Sigmoid colon (tissue), 7 donors: Measurements from ENCODE around the gene RPLP1. TPM values are rescaled to one million over a fixed set of nuclear protein-coding genes. Genes with fewer than 3 reads are reported as not detected.

ENCODE experiments used
- DNase-seq: peaks from one replicate; pipeline ENCODE4 v3.0.0-alpha.2; 2019
- H3K27ac ChIP-seq, 4 donors: fragments of 200-600 bp; sonication (generic); one replicate each; pipeline ENCODE4 v1.5.1; 2016 to 2019; ENCODE audit warnings: mild to moderate bottlenecking in 1 of 4
- H3K27me3 ChIP-seq, 3 donors: fragments of 200-600 bp; sonication (generic); one replicate each; pipeline ENCODE4 v1.5.1; 2019; ENCODE audit warnings: mild to moderate bottlenecking in 1 of 3
- H3K36me3 ChIP-seq, 4 donors: fragments of 200-600 bp; sonication (generic); one replicate each; pipeline ENCODE4 v1.5.1; 2016 to 2019
- H3K4me1 ChIP-seq, 4 donors: fragments of 200-600 bp; sonication (generic); one replicate each; pipeline ENCODE4 v1.5.1; 2017 to 2019
- H3K4me3 ChIP-seq, 4 donors: fragments of 200-600 bp; sonication (generic); one replicate each; pipeline ENCODE4 v1.5.1; 2017 to 2019; ENCODE audit warnings: mild to moderate bottlenecking in 2 of 4, moderate library complexity in 1 of 4
- H3K9me3 ChIP-seq, 4 donors: fragments of 200-600 bp in 3 of 4; sonication (generic) in 3 of 4; one replicate each; pipeline versions ENCODE4 v1.5.1 to v1.6.1; 2013 to 2019
- EP300 ChIP-seq, 4 donors: sonication (generic); formaldehyde crosslinking; IDR thresholded peaks; one replicate each; pipeline ENCODE4 v1.6.1; 2017; ENCODE audit warnings: antibody characterized with exemption in 4 of 4
- POLR2A ChIP-seq, 2 donors: fragments of 450-650 bp; IDR thresholded peaks; one replicate each; pipeline ENCODE4 v1.6.1; 2016; ENCODE audit warnings: antibody characterized with exemption in 2 of 2, mild to moderate bottlenecking in 2 of 2, moderate library complexity in 2 of 2
- POLR2AphosphoS5 ChIP-seq, 4 donors: sonication (generic); formaldehyde crosslinking; IDR thresholded peaks; one replicate each; pipeline ENCODE4 v1.6.1; 2017; ENCODE audit warnings: antibody characterized with exemption in 4 of 4
- WGBS, 2 donors: extraction: QIAGEN DNeasy Blood & Tissue Kit; methylation state at CpG; one replicate each; pipeline ENCODE4 v1.1.7; 2013; 5-methylcytosine and 5-hydroxymethylcytosine counted together
- intact Hi-C: fragments of 100-400 bp; cut with DNase I; formaldehyde crosslinking; loops from one replicate; pipeline ENCODE4 v1.15.1; 2023
- polyA plus RNA-seq, 3 donors: library from polyadenylated mRNA; stranded (reverse); fragments of 200-250 nt; gene quantifications; one replicate each; pipeline ENCODE4 v1.2.3, GENCODE V29; 2013
- total RNA-seq, 4 donors: library from RNA; depleted of rRNA; stranded (reverse); fragments of >200 nt; gene quantifications; one replicate each; pipeline ENCODE4 v1.1.0, GENCODE V29; 2016
- TF ChIP-seq, protein P1 (sequence below), 4 experiments: fragments of 450-650 bp in 3 of 4; fragments of 200-600 bp in 1 of 4; IDR thresholded peaks; one replicate each; pipeline ENCODE4 v1.5.1; 2016 to 2019; ENCODE audit warnings: antibody characterized with exemption in 4 of 4, mild to moderate bottlenecking in 3 of 4, moderate library complexity in 2 of 4
- donor health status: healthy with polysubstance abuse.
- donor health status: Bipolar disorder and iron deficiency.
- donor health status: healthy.

RPLP1 gene
- total and polyA plus RNA-seq, 7 donors: 1,053 to 2,471 (median 1,114) TPM

DNA sequence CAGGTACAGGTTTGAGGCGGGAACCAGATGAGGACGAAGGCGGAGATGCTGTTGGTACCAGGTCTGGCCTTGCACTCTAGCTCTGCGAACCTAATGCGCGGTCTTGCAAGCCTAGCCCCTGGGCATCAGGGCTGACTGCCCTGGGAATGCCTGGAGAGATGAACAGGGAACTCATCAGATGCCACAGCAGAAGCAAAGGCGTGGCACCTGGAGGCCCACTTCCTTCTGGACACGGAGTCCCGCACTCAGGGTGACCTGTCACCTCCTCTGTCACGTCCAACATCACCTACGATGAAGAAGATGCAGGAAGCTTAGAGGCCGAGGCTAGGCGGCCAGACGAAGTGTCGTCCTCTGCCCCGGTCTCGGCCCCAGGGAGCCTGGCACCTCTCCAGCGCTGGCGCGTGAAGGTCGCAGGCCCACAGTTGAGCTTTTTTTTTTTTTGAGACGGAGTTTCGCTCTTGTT, 9.4 kb downstream of the RPLP1 start:
- peak; percentile 74 for DNase-seq
- Histone ChIP-seq H3K9me3 (no peaks in the 10 kb centered on the region), H3K36me3 (peaks cover 0 to 9% (median 0%) of the 10 kb centered on the region in 4 donors), H3K4me1 (peaks cover 0 to 56% (median 25%) of the 10 kb centered on the region in 4 donors), H3K27me3 (no peaks in the 10 kb centered on the region), H3K27ac (peak overlapping the region; percentile 92 to 95 (median 94)), H3K4me3 (peak overlapping the region; percentile 41 to 57 (median 54))
- intact Hi-C loops: loop anchor here (1.0 to 2.0 kb wide), 2 partner anchors 9 to 47 kb away; partner anchors contain the start of gene KIF23
- 36 to 71% methylated on average over 23 of the region's 23 CpGs for WGBS, 2 donors
- TF ChIP-seq, protein P1, sequence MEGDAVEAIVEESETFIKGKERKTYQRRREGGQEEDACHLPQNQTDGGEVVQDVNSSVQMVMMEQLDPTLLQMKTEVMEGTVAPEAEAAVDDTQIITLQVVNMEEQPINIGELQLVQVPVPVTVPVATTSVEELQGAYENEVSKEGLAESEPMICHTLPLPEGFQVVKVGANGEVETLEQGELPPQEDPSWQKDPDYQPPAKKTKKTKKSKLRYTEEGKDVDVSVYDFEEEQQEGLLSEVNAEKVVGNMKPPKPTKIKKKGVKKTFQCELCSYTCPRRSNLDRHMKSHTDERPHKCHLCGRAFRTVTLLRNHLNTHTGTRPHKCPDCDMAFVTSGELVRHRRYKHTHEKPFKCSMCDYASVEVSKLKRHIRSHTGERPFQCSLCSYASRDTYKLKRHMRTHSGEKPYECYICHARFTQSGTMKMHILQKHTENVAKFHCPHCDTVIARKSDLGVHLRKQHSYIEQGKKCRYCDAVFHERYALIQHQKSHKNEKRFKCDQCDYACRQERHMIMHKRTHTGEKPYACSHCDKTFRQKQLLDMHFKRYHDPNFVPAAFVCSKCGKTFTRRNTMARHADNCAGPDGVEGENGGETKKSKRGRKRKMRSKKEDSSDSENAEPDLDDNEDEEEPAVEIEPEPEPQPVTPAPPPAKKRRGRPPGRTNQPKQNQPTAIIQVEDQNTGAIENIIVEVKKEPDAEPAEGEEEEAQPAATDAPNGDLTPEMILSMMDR (IDR thresholded peaks at IDR 0.05): no peak
- no peak for TF ChIP-seq POLR2A (IDR thresholded peaks at IDR 0.05)
- TF ChIP-seq POLR2AphosphoS5 (IDR thresholded peaks at IDR 0.05): no peak

DNA sequence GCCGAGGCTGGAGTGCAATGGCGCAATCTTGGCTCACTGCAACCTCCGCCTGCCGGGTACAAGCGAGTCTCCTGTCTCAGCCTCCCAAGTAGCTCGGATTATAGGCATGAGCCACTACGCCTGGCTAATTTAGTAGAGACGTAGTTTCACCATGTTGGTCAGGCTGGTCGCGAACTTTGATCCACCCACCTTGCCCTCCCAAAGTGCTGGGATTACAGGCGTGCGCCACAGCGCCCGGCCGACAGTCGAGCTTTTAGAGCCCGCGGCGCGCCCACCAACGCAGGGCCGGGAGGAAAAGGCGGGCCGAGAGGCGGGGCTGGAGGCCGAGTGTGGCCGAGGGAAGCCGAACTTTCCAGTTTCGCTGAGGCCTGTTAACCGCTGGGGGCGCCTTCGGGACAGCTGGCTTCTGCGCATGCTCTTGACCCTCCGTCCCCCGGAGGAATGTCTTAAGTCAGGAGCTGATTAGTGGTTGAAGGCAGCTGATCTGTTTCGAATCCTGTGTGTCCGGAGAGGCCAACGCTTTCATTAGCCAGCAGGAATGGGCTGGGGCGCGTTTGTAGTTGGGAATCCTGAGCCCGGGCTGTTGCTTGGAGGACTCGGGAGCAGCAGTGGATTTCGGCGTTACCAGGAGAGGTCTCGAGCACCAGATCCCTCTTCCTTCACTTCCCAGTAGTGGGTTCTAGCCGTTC, 10.0 kb downstream of the RPLP1 start:
- TF ChIP-seq POLR2A (IDR thresholded peaks at IDR 0.05) (peak; percentile 77 to 83), EP300 (IDR thresholded peaks at IDR 0.05) (peak in 1 of 4 donors; percentile 72), POLR2AphosphoS5 (IDR thresholded peaks at IDR 0.05) (peak; percentile 73 to 98 (median 90))
- TF ChIP-seq, protein P1 (IDR thresholded peaks at IDR 0.05): peak; percentile 84 to 92 (median 88)
- 1 to 5% methylated on average over 46 of the region's 46 CpGs for WGBS, 2 donors
- Histone ChIP-seq H3K27me3 (no peaks in the 10 kb centered on the region), H3K9me3 (no peaks in the 10 kb centered on the region), H3K27ac (peak overlapping the region; percentile 92 to 95 (median 94)), H3K4me3 (peak overlapping the region; percentile 41 to 57 (median 54)), H3K36me3 (peaks cover 0 to 3% (median 0%) of the 10 kb centered on the region in 4 donors), H3K4me1 (peaks cover 0 to 56% (median 25%) of the 10 kb centered on the region in 4 donors)
- DNase-seq: peak; percentile 98
- intact Hi-C loops: loop anchor here (1.0 to 2.0 kb wide), 2 partner anchors 9 to 48 kb away; partner anchors contain the start of gene KIF23

DNA sequence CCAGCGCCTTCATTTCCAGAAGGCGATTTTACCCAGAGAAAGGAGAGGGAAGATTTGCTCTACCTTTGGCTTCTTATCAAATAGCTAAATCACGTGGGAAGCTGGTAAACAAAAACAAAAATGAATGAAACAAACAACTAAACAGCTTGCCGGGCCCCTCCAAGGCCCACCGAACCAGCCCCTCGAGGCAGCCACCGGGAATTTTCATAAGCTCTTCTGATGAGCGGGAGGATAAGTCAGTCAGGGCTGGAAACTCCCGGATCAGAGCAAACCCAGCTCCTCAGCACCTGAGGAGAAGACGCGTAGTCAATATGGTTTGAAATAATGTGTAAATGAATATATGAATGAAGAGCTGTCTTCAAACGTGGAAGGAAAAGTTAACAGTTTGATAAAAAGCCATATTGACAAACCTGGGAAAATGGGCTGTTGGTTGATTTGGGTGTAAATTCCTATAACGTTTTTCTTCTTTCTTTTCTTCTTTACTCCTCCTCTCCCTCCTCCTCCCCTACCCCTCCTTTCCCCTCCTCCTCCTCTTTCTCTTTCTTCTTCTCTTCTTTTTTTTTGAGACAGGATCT, 10.7 kb downstream of the RPLP1 start:
- Histone ChIP-seq H3K9me3 (no peaks in the 10 kb centered on the region), H3K4me1 (peaks cover 0 to 56% (median 25%) of the 10 kb centered on the region in 4 donors), H3K27me3 (no peaks in the 10 kb centered on the region), H3K27ac (peak overlapping the region; percentile 92 to 95 (median 94)), H3K4me3 (peak overlapping the region; percentile 41 to 57 (median 54)), H3K36me3 (no peaks in the 10 kb centered on the region)
- no peak for DNase-seq
- intact Hi-C loops: loop anchor here (2.0 kb wide), 1 partner anchor 48 kb away; the partner anchor contains the start of gene KIF23
- TF ChIP-seq, protein P1 (IDR thresholded peaks at IDR 0.05): no peak
- TF ChIP-seq POLR2A (IDR thresholded peaks at IDR 0.05) (peak in 1 of 2 donors; percentile 5), POLR2AphosphoS5 (IDR thresholded peaks at IDR 0.05) (no peak), EP300 (IDR thresholded peaks at IDR 0.05) (no peak)
- WGBS, 2 donors: 14 to 25% methylated on average over 13 of the region's 13 CpGs

DNA sequence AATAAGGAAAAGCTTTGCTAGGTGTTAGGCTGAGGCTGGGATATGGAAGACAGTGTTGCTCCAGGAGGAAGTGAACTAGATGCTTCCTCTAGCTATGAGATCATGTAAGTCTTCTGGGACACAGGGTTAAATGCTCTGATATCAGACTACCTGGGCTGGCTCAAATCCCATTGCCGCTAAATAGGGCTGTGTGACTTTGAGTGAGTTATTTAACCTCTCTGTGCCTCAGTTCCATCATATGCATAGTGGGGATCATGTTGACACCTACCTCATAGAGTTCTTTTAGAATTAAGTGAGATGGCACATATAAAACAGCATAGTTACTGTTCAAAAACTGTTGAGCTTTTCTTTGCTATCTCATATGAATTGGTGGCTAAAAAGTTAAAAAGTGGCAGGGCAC, 12.6 kb downstream of the RPLP1 start:
- intact Hi-C loops: no loop called here
- peaks cover 0 to 43% (median 25%) of the 10 kb centered on the region in 4 donors for H3K4me1 ChIP-seq
- WGBS, 2 donors: 93 to 96% methylated on average over 1 of the region's 1 CpG
- H3K4me3 ChIP-seq: no peak overlapping the region
- H3K27me3 ChIP-seq: no peaks in the 10 kb centered on the region
- no peaks in the 10 kb centered on the region for H3K9me3 ChIP-seq
- H3K36me3 ChIP-seq: no peaks in the 10 kb centered on the region
- TF ChIP-seq EP300 (IDR thresholded peaks at IDR 0.05) (no peak), POLR2AphosphoS5 (IDR thresholded peaks at IDR 0.05) (no peak), POLR2A (IDR thresholded peaks at IDR 0.05) (no peak)
- TF ChIP-seq, protein P1 (IDR thresholded peaks at IDR 0.05): no peak
- no peak for DNase-seq
- H3K27ac ChIP-seq: peak overlapping the region in 1 of 4 donors; percentile 26
